Ovary (tissue), 9 donors: ENCODE results near the gene C2orf92. TPM values are rescaled to one million over a fixed set of nuclear protein-coding genes. Genes with fewer than 3 reads are reported as not detected.

Experiments
- DNase-seq, 5 donors: peaks; one replicate each; pipeline ENCODE4 v3.0.0-alpha.2; 2019 to 2020
- H3K27ac ChIP-seq, 2 donors: fragments of 200-600 bp; one replicate each; pipeline versions ENCODE4 v1.5.1 to v1.8.0; 2019 to 2022
- H3K27me3 ChIP-seq: fragments of 200-600 bp; one replicate; pipeline ENCODE4 v1.8.0; 2022
- H3K36me3 ChIP-seq: fragments of 200-600 bp; sonication (generic); one replicate; pipeline ENCODE4 v1.5.1; 2019
- H3K4me1 ChIP-seq: one replicate; pipeline ENCODE4 v1.8.1; 2013; ENCODE audit warnings: mild to moderate bottlenecking, moderate library complexity; ENCODE audit not compliant: insufficient read depth
- H3K4me3 ChIP-seq: fragments of 200-600 bp; sonication (generic); one replicate; pipeline ENCODE4 v1.5.1; 2017
- H3K9me3 ChIP-seq, 2 donors: fragments of 200-600 bp in 1 of 2; sonication (generic) in 1 of 2; one replicate each; pipeline versions ENCODE4 v1.5.1 to v1.8.1; 2013 to 2019; ENCODE audit warnings: mild to moderate bottlenecking in 1 of 2, moderate library complexity in 1 of 2
- CTCF ChIP-seq, 3 donors: fragments of 450-650 bp in 2 of 3; fragments of 200-600 bp in 1 of 3; IDR thresholded peaks; one replicate each; pipeline versions ENCODE4 v1.5.1 to v1.8.0; 2016 to 2022; ENCODE audit warnings: antibody characterized with exemption in 3 of 3, mild to moderate bottlenecking in 1 of 3
- EP300 ChIP-seq: sonication (generic); formaldehyde crosslinking; IDR thresholded peaks from one replicate; pipeline ENCODE4 v1.6.1; 2017; ENCODE audit warnings: antibody characterized with exemption
- POLR2A ChIP-seq: fragments of 450-650 bp; IDR thresholded peaks from one replicate; pipeline ENCODE4 v1.6.1; 2017; ENCODE audit warnings: antibody characterized with exemption, mild to moderate bottlenecking, moderate library complexity
- WGBS, 3 donors: extraction: QIAGEN DNeasy Blood & Tissue Kit in 1 of 3; methylation state at CpG; one replicate each; pipeline versions ENCODE4 v1.1.5 to v1.1.7; 2013 to 2017; 5-methylcytosine and 5-hydroxymethylcytosine counted together
- intact Hi-C, 4 donors: fragments of 100-400 bp; cut with DNase I; formaldehyde crosslinking; loops; one replicate each; pipeline versions ENCODE4 v1.11.0 to v1.15.1; 2022 to 2023
- polyA plus RNA-seq, 2 donors: library from polyadenylated mRNA; stranded (reverse); fragments of 200-250 nt in 1 of 2; fragments of 350-450 nt in 1 of 2; fragmentation: Illumina TruSeq in 1 of 2; extraction: RNeasy Lipid Tissue Mini Kit (QIAGEN cat#74804) in 1 of 2; gene quantifications; one replicate each; pipeline ENCODE4 v1.2.3, GENCODE V29; 2013 to 2014
- total RNA-seq, 7 donors: library from RNA; depleted of rRNA in 2 of 7; stranded (reverse); fragments of >200 nt in 2 of 7; fragmentation: NEBNext Ultra II Directional in 3 of 7; extraction: Animal tissue kit (Norgen Biotek cat#: 25700) in 3 of 7; gene quantifications; one replicate each; pipeline versions ENCODE4 v1.1.0 to v1.2.4, GENCODE V29; 2016 to 2023
- donor health status: DM: no; HTN: no; CAD: no; lungs with moderate emphysema.
- donor health status: DM: no; HTN: no; CAD: no.
- donor health status: Bipolar disorder and iron deficiency.
- donor health status: DM: yes; HTN: yes; CAD: no.
- donor health status: DM: no; HTN: no; CAD: no.
- donor health status: DM: yes; HTN: yes; CAD: no.

The C2orf92 gene
- total and polyA plus RNA-seq, 9 donors, result 2.3 to 17.5 (median 4.0) TPM

GRCh38 chr2:97737421-97738178 lies 68.1 kb downstream of the C2orf92 start:
- H3K4me1 ChIP-seq, result no peaks in the 10 kb centered on the region
- no peaks in the 10 kb centered on the region for H3K27me3 ChIP-seq
- H3K4me3 ChIP-seq, result no peak overlapping the region
- intact Hi-C loops, result no loop called here
- no peak for DNase-seq
- TF ChIP-seq CTCF (IDR thresholded peaks at IDR 0.05) (no peak), EP300 (no peak), POLR2A (no peak)
- no peaks in the 10 kb centered on the region for H3K36me3 ChIP-seq
- WGBS, 3 donors, result 90 to 94% (median 92%) methylated on average over 31 to 32 of the region's 32 CpGs
- H3K9me3 ChIP-seq, result no peaks in the 10 kb centered on the region
- no peak overlapping the region for H3K27ac ChIP-seq

DNA sequence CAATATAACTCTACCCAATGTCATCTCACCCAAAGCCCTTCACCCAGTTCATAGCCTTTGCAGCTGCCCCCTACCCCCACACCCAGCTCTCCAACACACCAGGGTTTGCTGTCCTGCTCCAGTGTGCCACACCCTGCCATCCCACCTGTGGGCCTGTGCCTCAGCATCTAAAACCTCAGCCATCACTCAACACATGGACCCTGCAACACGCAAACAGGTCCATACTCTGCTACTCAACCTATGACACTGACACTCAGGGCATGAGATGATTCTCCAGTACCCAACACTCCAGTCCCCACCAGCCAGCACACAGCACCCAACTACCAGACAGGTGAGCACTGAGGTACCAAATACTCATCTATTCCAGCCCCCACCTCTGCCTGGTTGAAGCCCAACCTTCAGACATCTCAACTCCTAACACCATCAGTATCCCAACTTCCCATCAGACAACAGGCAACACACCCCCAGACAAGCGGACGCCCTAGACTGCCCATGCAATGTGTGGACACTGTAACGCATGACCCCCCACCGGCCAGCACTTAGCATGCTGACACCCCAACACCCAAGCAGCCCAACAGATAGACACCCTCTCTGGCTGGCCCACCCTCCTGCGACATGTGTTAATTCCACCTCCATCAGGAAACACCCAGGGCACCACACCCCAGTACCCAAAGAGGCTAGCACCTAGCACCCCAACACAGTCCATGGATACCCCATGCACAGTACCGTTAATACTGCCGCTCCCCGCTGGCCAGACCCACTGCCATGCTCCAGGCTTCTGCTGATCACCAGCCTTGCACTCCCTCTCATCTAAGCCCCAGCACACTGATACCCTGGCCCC lies 68.9 kb downstream of the C2orf92 start:
- H3K27ac ChIP-seq, result no peak overlapping the region
- no peak for DNase-seq
- whole genome bisulfite sequencing, 3 donors, result 96 to 97% (median 96%) methylated on average over 9 of the region's 9 CpGs
- intact Hi-C loops, result no loop called here
- H3K36me3 ChIP-seq, result no peaks in the 10 kb centered on the region
- no peaks in the 10 kb centered on the region for H3K4me1 ChIP-seq
- no peak for TF ChIP-seq CTCF (IDR thresholded peaks at IDR 0.05)
- no peak for TF ChIP-seq EP300
- TF ChIP-seq POLR2A, result no peak
- H3K27me3 ChIP-seq, result no peaks in the 10 kb centered on the region
- H3K4me3 ChIP-seq, result no peak overlapping the region
- no peaks in the 10 kb centered on the region for H3K9me3 ChIP-seq

DNA sequence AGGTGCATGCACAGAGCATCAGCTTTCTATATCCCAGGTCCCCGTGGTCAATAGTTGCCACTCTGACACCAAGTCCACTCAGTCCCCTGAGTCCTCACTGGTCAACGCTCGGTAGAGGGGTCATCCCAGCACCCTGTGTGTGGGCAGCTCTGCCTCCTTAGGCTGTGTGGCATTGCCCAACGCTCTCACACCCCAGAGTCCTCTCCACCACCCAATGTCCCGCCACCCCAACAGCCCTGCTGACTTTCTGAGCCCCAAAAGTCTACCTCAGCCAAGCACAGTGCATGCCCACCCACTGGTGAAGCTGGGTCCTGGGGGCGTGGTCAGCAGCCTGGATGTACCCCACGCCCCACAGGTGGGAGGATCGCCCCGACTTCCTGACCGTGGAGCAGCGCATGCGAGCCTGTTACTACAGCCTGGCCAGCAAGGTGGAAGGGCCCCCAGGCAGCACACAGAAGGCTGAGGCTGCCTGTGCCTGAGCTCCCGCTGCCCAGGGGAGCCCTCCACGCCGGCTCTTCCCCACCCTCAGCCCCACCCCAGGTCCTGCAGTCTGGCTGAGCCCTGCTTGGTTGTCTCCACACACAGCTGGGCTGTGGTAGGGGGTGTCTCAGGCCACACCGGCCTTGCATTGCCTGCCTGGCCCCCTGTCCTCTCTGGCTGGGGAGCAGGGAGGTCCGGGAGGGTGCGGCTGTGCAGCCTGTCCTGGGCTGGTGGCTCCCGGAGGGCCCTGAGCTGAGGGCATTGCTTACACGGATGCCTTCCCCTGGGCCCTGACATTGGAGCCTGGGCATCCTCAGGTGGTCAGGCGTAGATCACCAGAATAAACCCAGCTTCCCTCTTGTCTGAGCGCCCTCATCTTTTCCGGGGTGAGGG lies 69.7 kb downstream of the C2orf92 start:
- H3K27me3 ChIP-seq, result no peaks in the 10 kb centered on the region
- WGBS, 3 donors, result 84 to 87% (median 86%) methylated on average over 21 to 23 of the region's 23 CpGs
- H3K36me3 ChIP-seq, result no peaks in the 10 kb centered on the region
- DNase-seq, result no peak
- intact Hi-C loops, result no loop called here
- H3K9me3 ChIP-seq, result no peaks in the 10 kb centered on the region
- no peak for TF ChIP-seq POLR2A
- TF ChIP-seq CTCF (IDR thresholded peaks at IDR 0.05), result no peak
- no peak for TF ChIP-seq EP300
- no peak overlapping the region for H3K4me3 ChIP-seq
- H3K27ac ChIP-seq, result no peak overlapping the region
- no peaks in the 10 kb centered on the region for H3K4me1 ChIP-seq

- DNase-seq, result no peak
- H3K27ac ChIP-seq, result no peak overlapping the region
These were observed 70.4 kb downstream of the C2orf92 start for GRCh38 chr2:97739893-97740245.

More at GRCh38 chr2:97739893-97740245, 70.4 kb downstream of the C2orf92 start:
- no peak overlapping the region for H3K4me3 ChIP-seq
- intact Hi-C loops, result no loop called here
- no peaks in the 10 kb centered on the region for H3K36me3 ChIP-seq
- WGBS, 3 donors, result 78 to 81% (median 81%) methylated on average over 5 of the region's 5 CpGs
- no peaks in the 10 kb centered on the region for H3K27me3 ChIP-seq
- H3K4me1 ChIP-seq, result no peaks in the 10 kb centered on the region
- no peak for TF ChIP-seq EP300
- TF ChIP-seq POLR2A, result no peak
- TF ChIP-seq CTCF (IDR thresholded peaks at IDR 0.05), result no peak
- no peaks in the 10 kb centered on the region for H3K9me3 ChIP-seq
